Measurements from ENCODE around the gene UBASH3A.

GRCh38 chr21:42495765-42496119 is 92.0 kb downstream of the UBASH3A start:
- TF ChIP-seq EZH2 (IDR thresholded peaks at IDR 0.05; ENCODE audit: borderline replicate concordance, low read depth, low read length, severe bottlenecking) (no peak), CTCF (IDR thresholded peaks at IDR 0.05; ENCODE audit: borderline replicate concordance, extremely low read depth, low read length, poor library complexity, severe bottlenecking) (no peak)
